Measurements from ENCODE around the gene AK4. TPM values are rescaled to one million over a fixed set of nuclear protein-coding genes. Genes with fewer than 3 reads are reported as not detected.
A peak's percentile ranks its signal among the peaks of the same experiment; 100 is the strongest.
"Not testable (repeated sequence)": the region's sequence is repeated elsewhere in the genome, so short reads cannot be mapped to it uniquely, and the experiment has no call there.

Gene AK4
- total RNA-seq: 0.86 and 0.97 TPM in 2 replicates

GRCh38 chr1:65148178-65148547 lies at the start of gene AK4:
TSS of gene AK4 (plus strand) at chr1:65148203. CDS start at chr1:65148408, 205 bp downstream.
- DNase-seq (ENCODE audit: low read depth): not testable (repeated sequence)
- peak within 1 kb of the TSS; percentile 53 for H3K4me3 ChIP-seq (ENCODE audit: low read depth, low read length)

GRCh38 chr1:65103807-65104206 lies 44.2 kb upstream of the AK4 start:
- no peak for DNase-seq (ENCODE audit: low read depth)
- no peak for TF ChIP-seq CTCF (IDR thresholded peaks at IDR 0.05; ENCODE audit: insufficient read depth, low read depth, low read length)

GRCh38 chr1:65104854-65105534 lies 43.0 kb upstream of the AK4 start:
- no peak overlapping the region for H3K4me3 ChIP-seq (ENCODE audit: low read depth, low read length)
- TF ChIP-seq CTCF (IDR thresholded peaks at IDR 0.05; ENCODE audit: insufficient read depth, low read depth, low read length): no peak
- DNase-seq (ENCODE audit: low read depth): no peak

More at GRCh38 chr1:65103807-65104206, 44.2 kb upstream of the AK4 start:
- no peak overlapping the region for H3K4me3 ChIP-seq (ENCODE audit: low read depth, low read length)

GRCh38 chr1:65105596-65105995 lies 42.4 kb upstream of the AK4 start:
- DNase-seq (ENCODE audit: low read depth): no peak
- H3K4me3 ChIP-seq (ENCODE audit: low read depth, low read length): no peak overlapping the region
- TF ChIP-seq CTCF (IDR thresholded peaks at IDR 0.05; ENCODE audit: insufficient read depth, low read depth, low read length): no peak

GRCh38 chr1:65108025-65108642 lies 39.9 kb upstream of the AK4 start:
- no peak for DNase-seq (ENCODE audit: low read depth)
- TF ChIP-seq CTCF (IDR thresholded peaks at IDR 0.05; ENCODE audit: insufficient read depth, low read depth, low read length): no peak
- no peak overlapping the region for H3K4me3 ChIP-seq (ENCODE audit: low read depth, low read length)

- TF ChIP-seq CTCF (IDR thresholded peaks at IDR 0.05; ENCODE audit: insufficient read depth, low read depth, low read length): no peak
- no peak overlapping the region for H3K4me3 ChIP-seq (ENCODE audit: low read depth, low read length)
- DNase-seq (ENCODE audit: low read depth): no peak
Measured at GRCh38 chr1:65109487-65109886, 38.5 kb upstream of the AK4 start.

- no peak for DNase-seq (ENCODE audit: low read depth)
- no peak for TF ChIP-seq CTCF (IDR thresholded peaks at IDR 0.05; ENCODE audit: insufficient read depth, low read depth, low read length)
- H3K4me3 ChIP-seq (ENCODE audit: low read depth, low read length): no peak overlapping the region
Measured at GRCh38 chr1:65112811-65113210, 35.2 kb upstream of the AK4 start.

All from fibroblast of villous mesenchyme (primary cell).